MM.1S (cell line): ENCODE data around the gene PRR35.

Experiments used
- DNase-seq: peaks from one replicate; pipeline ENCODE4 v3.0.0-alpha.2; 2015
- H2AFZ ChIP-seq: fragments of 300-600 bp; sonication (generic); 2 replicates; pipeline ENCODE4 v1.6.0; 2016; ENCODE audit warnings: antibody characterized with exemption, low read length
- H3F3A ChIP-seq: fragments of 300-600 bp; sonication (generic); 2 replicates; pipeline ENCODE4 v1.6.1; 2016; ENCODE audit warnings: mild to moderate bottlenecking, antibody characterized with exemption, low read length, moderate library complexity, mixed read lengths; ENCODE audit not compliant: insufficient read depth
- H3K27ac ChIP-seq: fragments of 300-600 bp; sonication (generic); 2 replicates; pipeline ENCODE4 v1.5.1; 2016; ENCODE audit warnings: mild to moderate bottlenecking, low read length
- H3K27me3 ChIP-seq: fragments of 300-600 bp; sonication (generic); replicated peaks from 2 replicates; pipeline ENCODE4 v1.6.0; 2016; ENCODE audit warnings: low read length; ENCODE audit not compliant: insufficient read depth
- H3K36me3 ChIP-seq: fragments of 300-600 bp; sonication (generic); replicated peaks from 2 replicates; pipeline ENCODE4 v1.6.1; 2016; ENCODE audit warnings: mild to moderate bottlenecking, low read length, mixed read lengths; ENCODE audit not compliant: insufficient read depth
- H3K4me1 ChIP-seq: fragments of 300-600 bp; sonication (generic); 2 replicates; pipeline ENCODE4 v1.6.1; 2016; ENCODE audit warnings: low read length, mixed read lengths
- H3K4me2 ChIP-seq: fragments of 300-600 bp; sonication (generic); 2 replicates; pipeline ENCODE4 v1.6.0; 2016; ENCODE audit warnings: low read depth, low read length
- H3K4me3 ChIP-seq: fragments of 300-600 bp; sonication (generic); 2 replicates; pipeline ENCODE4 v1.5.1; 2016; ENCODE audit warnings: low read length, mixed read lengths
- H3K79me2 ChIP-seq: fragments of 300-600 bp; sonication (generic); 2 replicates; pipeline ENCODE4 v1.6.1; 2016; ENCODE audit warnings: mixed run types, low read length, mixed read lengths
- H3K9ac ChIP-seq: fragments of 300-600 bp; sonication (generic); 2 replicates; pipeline ENCODE4 v1.6.1; 2016; ENCODE audit warnings: low read length, mixed read lengths
- H3K9me2 ChIP-seq: fragments of 300-600 bp; sonication (generic); replicated peaks from 2 replicates; pipeline ENCODE4 v1.6.1; 2016; ENCODE audit warnings: mild to moderate bottlenecking, low read length, mixed read lengths; ENCODE audit not compliant: insufficient read depth
- H3K9me3 ChIP-seq: fragments of 300-600 bp; sonication (generic); replicated peaks from 2 replicates; pipeline ENCODE4 v1.6.1; 2016; ENCODE audit warnings: mild to moderate bottlenecking, low read length, mixed read lengths; ENCODE audit not compliant: insufficient read depth
- H4K20me1 ChIP-seq: fragments of 300-600 bp; sonication (generic); 2 replicates; pipeline ENCODE4 v1.6.1; 2016; ENCODE audit warnings: mild to moderate bottlenecking, low read length, moderate library complexity, mixed read lengths; ENCODE audit not compliant: insufficient read depth
- CTCF ChIP-seq: fragments of 300-600 bp; sonication (generic); IDR thresholded peaks from 2 replicates; pipeline ENCODE4 v1.5.1; 2016; ENCODE audit warnings: antibody characterized with exemption, low read length, mixed read lengths
- EZH2 ChIP-seq: fragments of 300-600 bp; sonication (generic); optimal IDR thresholded peaks from 2 replicates; pipeline ENCODE3; 2017; ENCODE audit warnings: low read depth, mild to moderate bottlenecking, antibody characterized with exemption, low read length, mixed read lengths
- EZH2phosphoT487 ChIP-seq: fragments of 300-600 bp; sonication (generic); IDR thresholded peaks from 2 replicates; pipeline ENCODE4 v1.6.1; 2018; ENCODE audit warnings: antibody characterized with exemption, low read length

Gene PRR35

GRCh38 chr16:591231-591630 is 31.0 kb downstream of the PRR35 start:
- H3K4me3 ChIP-seq: peak overlapping the region; percentile 86; the same call in 1 of the 2 replicates
- TF ChIP-seq CTCF: no peak
- no peak for TF ChIP-seq EZH2phosphoT487
- no peak for TF ChIP-seq EZH2

GRCh38 chr16:591892-592517 is 31.8 kb downstream of the PRR35 start:
- H3K9ac ChIP-seq: no peak overlapping the region
- no peaks in the 10 kb centered on the region for H3K36me3 ChIP-seq
- H3K79me2 ChIP-seq: peaks cover 84% of the 10 kb centered on the region

More at GRCh38 chr16:591231-591630, 31.0 kb downstream of the PRR35 start:
- Histone ChIP-seq H3K36me3 (no peaks in the 10 kb centered on the region), H4K20me1 (no peaks in the 10 kb centered on the region), H2AFZ (no peak overlapping the region), H3K27ac (no peak overlapping the region), H3K9me3 (no peaks in the 10 kb centered on the region), H3K9me2 (no peaks in the 10 kb centered on the region), H3K79me2 (peaks cover 76% of the 10 kb centered on the region), H3K9ac (peak overlapping the region; percentile 78; the same call in 1 of the 2 replicates), H3F3A (peaks cover 9% of the 10 kb centered on the region; the same call in 1 of the 2 replicates), H3K4me1 (peaks cover 8% of the 10 kb centered on the region), H3K27me3 (no peaks in the 10 kb centered on the region), H3K4me2 (peak overlapping the region; percentile 98; the same call in 1 of the 2 replicates)
- no peak for DNase-seq

GRCh38 chr16:592518-593306 is 32.5 kb downstream of the PRR35 start:
- Histone ChIP-seq H3K9me2 (no peaks in the 10 kb centered on the region), H2AFZ (no peak overlapping the region), H3K9me3 (no peaks in the 10 kb centered on the region), H3F3A (peaks cover 9% of the 10 kb centered on the region; the same call in 1 of the 2 replicates), H3K9ac (no peak overlapping the region), H3K27me3 (no peaks in the 10 kb centered on the region), H3K79me2 (peaks cover 81% of the 10 kb centered on the region), H3K27ac (no peak overlapping the region), H4K20me1 (no peaks in the 10 kb centered on the region), H3K36me3 (no peaks in the 10 kb centered on the region), H3K4me2 (no peak overlapping the region), H3K4me3 (no peak overlapping the region), H3K4me1 (peaks cover 3% of the 10 kb centered on the region)
- TF ChIP-seq EZH2 (no peak), EZH2phosphoT487 (no peak), CTCF (no peak)
- no peak for DNase-seq

More at GRCh38 chr16:591892-592517, 31.8 kb downstream of the PRR35 start:
- no peak for TF ChIP-seq EZH2
- TF ChIP-seq EZH2phosphoT487: no peak
- no peak for TF ChIP-seq CTCF
- no peak overlapping the region for H3K27ac ChIP-seq
- H3K9me3 ChIP-seq: no peaks in the 10 kb centered on the region
- H3K4me2 ChIP-seq: no peak overlapping the region
- no peaks in the 10 kb centered on the region for H4K20me1 ChIP-seq
- peaks cover 8% of the 10 kb centered on the region for H3K4me1 ChIP-seq
- no peak for DNase-seq
- H3F3A ChIP-seq: peaks cover 9% of the 10 kb centered on the region; the same call in 1 of the 2 replicates
- no peak overlapping the region for H3K4me3 ChIP-seq
- no peaks in the 10 kb centered on the region for H3K9me2 ChIP-seq
- H3K27me3 ChIP-seq: no peaks in the 10 kb centered on the region
- H2AFZ ChIP-seq: no peak overlapping the region
